ENCODE measurements around the gene HDDC3. TPM values are rescaled to one million over a fixed set of nuclear protein-coding genes. Genes with fewer than 3 reads are reported as not detected.

The HDDC3 gene, protein sequence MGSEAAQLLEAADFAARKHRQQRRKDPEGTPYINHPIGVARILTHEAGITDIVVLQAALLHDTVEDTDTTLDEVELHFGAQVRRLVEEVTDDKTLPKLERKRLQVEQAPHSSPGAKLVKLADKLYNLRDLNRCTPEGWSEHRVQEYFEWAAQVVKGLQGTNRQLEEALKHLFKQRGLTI
- 12.3 TPM for polyA plus RNA-seq (2013, experiment 1 of 2; ENCODE audit: insufficient read length)
- 14.9 TPM for polyA plus RNA-seq (2013, experiment 2 of 2; ENCODE audit: insufficient read length)

DNA sequence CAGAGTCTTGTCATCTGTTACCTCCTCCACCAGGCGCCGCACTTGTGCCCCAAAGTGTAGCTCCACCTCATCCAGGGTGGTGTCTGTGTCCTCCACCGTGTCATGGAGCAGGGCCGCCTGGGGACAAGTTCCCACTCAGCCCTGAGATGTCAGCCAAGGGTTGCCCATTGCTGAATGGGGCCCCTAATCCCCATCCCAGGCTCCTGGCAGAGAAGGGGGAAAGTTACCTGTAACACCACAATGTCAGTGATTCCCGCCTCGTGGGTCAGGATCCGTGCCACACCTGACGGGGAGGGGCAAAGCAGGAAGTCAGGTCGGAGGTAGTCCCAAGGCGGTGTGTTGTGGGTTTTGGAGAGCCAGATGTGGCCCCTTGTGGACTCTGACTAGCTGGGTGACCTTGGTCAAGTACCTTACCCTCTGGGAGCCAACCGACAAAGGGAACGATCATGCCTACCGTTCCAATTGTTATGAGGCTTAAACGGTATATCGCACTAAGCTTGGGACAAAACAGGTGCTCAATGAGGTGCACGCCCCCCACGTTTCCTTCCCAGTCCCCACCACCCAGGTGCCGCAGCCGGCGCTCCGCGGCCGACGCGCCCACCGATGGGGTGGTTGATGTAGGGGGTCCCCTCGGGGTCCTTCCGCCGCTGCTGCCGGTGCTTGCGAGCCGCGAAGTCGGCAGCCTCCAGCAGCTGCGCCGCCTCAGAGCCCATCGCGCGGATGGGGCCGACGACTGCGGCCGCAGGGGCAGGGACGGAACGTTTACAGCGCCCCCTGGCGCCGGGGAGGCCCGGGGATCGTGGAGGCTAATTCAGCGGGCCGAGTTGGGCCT lies at the start of gene HDDC3:
Gene HDDC3 (minus strand): TSS at position 722 of the 832 bp plus-strand sequence. CDS start 9 bp downstream, at position 713.
- peak; percentile 74 for DNase-seq

DNA sequence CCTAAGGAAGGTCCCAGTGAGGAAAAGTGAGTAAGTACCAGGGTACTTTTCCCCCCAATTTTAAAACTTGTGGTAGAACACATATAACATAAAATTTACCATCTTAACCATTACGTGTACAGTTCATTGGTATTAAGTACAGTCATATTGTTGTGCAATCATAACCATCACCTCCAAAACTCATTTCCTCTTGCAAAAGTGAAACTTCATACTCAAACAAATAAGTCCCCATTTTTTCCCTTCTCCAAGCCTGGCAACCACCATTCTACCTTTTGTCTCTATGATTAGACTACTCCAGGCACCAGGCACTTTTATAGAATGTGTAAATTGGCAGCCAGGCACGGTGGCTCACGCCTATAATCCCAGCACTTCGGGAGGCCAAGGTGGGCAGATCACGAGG lies 49.8 kb upstream of the HDDC3 start:
- peak; percentile 15 for DNase-seq

DNA sequence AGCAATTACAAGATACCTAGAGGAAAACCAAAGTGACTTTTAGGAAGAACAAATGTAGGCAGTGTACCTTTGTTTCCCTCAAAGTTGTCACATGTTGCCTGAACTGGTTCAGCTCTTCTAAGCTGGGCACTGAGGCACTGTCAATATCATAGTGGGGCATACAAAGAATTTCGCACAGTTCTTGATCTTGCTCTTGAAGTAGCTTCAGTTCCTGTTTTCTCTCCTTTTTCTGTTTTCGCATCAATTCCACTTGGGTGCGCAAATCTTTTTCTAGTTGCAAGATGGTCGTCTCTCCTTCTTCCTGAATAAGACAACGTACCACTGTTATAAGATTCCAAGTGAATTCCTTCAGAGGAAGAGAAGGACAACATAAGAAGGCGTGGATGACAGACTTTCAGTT lies 49.3 kb upstream of the HDDC3 start:
- DNase-seq = no peak

DNA sequence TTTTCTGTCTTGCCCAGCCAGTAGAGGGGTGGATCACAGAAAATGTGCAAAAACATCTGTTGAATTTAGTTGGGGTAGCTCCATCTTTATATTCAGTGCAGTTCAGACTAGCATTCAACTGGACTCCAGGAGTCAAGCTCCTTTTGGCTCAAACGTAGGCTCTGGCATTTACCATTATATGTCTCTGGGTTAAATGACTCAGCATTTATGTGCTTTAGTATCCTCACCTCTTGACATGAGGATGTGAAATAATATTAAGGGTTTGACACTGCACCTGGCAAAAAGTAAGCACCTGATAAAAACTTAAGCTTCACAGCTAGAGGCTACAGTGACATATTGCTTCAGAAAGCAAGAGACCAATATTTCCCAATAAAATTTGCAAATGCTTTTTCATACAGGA lies 47.2 kb upstream of the HDDC3 start:
- no peak for DNase-seq

DNA sequence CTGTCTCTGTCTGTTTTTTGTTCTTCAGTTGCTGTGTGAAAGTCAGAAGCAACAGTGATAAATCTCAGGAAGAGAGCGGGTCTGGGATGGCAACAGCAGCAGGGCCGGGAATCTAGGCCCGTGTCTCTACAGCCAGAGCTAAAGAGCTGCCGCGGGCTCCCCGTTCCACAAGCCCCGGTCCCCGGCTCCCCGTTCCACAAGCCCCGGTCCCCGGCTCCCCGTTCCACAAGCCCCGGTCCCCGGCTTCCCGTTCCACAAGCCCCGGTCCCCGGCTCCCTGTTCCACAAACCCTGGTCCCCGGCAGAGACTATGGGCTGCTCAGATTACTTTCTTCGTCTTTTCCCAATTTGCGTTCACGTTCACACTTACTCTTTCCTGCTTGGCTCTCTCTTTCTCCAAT lies 41.9 kb upstream of the HDDC3 start:
- no peak for DNase-seq

DNA sequence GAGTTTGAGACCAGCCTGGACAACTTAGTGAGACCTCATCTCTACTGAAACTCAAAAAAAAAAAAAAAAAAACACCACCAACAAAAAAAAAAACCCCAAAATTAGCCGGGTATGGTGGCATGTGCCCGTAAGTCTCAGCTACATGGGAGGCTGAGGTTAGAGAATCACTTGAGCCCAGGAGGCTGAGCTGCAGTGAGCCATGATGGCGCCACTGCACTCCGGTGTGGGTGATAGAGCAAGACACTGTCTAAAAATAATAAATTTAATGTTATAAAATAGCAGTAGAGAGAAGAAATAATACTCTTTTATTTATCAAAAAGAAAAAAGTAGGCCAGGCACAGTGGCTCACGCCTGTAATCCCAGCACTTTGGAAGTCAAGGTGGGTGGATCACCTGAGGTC lies 39.8 kb upstream of the HDDC3 start:
- no peak for DNase-seq

DNA sequence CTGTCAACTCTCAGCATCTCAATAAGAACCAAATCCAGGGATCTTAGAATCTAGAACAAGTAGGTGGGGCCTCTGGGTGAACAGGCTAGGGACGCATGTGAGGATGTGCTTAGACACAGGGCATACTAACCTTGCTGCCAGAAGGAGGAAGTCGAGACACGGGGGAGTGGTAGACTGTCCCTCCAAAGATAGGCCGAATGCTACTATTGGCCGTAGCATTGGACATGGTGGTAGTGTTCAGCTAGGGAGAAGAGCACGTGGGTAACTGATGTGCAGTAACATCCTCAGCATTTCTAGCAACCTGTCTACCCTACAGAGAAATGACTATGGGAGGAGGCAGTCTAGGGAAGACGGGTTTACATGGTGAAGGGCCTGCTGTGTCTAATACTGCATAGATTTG lies 37.9 kb upstream of the HDDC3 start:
- DNase-seq = no peak

DNA sequence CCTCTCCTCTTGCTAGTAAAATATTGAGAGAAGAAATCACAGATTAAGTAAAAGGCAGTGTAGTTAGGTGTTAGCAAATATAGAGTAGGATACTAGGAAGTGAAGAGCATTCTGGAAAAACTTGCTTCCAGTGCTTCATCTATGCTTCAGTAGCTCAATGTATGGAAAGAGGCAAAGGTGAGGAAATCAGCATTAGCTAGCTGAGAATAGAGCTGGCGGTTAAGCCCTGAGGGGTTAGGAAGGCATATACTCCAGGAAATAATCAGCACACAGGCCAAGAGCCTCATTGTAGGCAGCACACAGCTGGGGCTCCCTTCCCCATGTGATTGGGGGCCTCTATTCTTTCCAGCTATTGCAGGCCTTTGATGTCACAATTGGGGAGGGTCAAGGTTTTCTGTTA lies 36.1 kb upstream of the HDDC3 start:
- DNase-seq = no peak

DNA sequence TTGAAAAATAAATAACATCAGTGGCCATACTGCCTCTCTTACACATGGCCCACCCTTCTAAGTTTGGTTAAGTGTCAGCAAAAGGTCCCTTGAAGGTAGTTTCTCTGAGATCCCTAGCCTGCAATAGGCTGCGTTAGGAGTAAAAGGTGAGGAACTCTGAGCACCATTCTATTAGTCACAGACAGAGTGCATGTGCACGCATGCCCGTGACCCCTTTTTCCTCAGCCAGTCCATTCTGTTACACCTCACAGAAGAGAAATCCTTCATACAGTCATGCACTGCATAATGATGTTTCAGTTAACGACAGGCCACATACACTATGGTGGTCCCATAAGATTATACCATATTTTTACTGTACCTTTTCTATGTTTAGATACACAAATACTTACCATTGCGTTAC lies 34.9 kb upstream of the HDDC3 start:
- DNase-seq = no peak

DNA sequence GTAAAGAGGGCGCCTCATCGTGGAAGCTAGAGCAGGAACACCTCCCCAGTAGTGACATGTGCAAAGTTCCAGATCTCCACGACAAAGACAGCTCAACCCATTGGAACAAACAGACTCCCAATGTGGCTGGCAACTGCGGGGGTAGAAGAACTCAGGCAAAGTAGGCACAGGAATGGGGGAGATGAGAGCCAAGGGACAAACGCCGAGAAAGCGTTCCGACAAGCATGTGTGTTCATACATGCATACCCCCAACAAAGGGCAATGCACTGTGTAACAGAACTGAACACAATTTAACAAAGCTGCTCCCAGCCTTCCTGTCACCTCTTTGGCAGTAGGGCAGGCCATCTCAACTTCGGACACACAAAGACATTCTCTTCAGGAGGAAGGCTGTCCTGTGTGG lies 33.9 kb upstream of the HDDC3 start:
- DNase-seq = no peak

DNA sequence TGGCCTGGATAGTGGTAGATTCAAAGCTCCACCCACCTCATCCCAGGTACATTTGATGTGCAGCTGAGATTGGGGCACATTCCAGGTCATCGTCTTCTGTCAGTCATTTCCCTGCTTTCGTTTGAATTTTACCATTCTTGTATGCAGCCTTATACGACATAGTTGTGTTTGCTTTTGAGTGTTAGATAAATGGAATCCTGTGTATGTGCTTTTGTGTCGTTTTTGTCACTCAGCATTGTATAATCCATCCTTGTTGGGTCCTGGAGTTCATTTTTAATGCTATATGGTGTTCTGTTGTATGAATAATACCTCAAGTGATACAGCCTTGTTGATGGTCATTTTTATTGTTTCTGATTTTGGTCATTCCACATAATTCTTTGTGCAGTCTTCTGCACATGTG lies 29.7 kb upstream of the HDDC3 start:
- DNase-seq = no peak

DNA sequence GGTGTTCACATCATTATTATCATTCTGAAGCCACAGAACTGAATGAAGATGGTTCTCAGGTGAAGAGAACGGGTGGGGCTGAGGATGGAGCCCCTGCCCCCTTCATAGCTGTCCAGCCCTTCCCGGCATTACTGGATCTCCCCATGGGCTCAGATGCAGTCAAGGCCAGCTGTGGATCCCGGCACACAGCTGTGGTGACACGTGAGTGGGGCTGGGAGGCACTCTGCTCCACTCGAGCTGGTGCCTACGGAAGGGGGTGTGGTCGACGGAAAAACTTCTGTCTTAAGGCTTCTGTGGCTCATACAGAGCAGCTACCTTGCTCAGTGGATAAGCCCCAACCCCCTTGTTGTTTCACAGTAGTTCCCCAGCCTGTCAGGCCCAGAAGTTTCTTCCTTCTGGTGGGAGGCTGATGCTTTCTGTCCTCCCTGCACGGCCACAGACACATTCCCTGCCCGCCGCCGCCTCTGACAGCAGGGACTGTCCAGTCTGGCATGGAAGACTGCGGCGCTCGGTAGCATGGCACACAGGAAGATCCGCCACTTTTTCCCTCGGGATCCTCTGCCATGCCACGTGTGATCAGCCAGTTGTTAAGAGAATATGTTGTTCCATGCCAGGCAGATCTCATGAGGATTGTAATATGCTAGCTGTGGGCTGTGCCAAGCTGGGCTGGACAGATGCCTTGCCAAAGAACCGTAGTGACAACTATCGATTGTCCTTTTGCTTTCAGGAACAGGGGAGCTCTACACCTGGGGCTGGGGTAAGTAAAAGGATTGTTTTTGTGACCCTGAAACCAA lies 28.1 kb upstream of the HDDC3 start:
- DNase-seq = no peak

DNA sequence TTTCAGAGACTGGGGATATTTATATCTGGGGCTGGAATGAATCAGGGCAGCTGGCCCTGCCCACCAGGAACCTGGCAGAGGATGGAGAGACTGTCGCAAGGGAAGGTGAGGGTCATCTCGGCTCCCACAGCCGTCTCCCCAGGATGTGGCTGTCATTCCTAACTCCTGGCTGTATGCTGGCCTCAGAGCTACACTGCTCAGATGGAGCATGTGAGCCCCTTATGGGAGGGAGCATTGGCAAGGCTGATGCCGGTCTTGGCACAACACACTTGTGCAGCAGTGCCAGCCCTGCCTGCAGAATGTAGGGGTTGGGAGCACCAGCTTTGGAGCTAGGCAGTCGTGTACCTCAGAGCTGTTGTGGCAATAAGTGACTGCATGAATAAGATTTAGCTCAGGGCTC lies 27.5 kb upstream of the HDDC3 start:
- peak; percentile 26 for DNase-seq

DNA sequence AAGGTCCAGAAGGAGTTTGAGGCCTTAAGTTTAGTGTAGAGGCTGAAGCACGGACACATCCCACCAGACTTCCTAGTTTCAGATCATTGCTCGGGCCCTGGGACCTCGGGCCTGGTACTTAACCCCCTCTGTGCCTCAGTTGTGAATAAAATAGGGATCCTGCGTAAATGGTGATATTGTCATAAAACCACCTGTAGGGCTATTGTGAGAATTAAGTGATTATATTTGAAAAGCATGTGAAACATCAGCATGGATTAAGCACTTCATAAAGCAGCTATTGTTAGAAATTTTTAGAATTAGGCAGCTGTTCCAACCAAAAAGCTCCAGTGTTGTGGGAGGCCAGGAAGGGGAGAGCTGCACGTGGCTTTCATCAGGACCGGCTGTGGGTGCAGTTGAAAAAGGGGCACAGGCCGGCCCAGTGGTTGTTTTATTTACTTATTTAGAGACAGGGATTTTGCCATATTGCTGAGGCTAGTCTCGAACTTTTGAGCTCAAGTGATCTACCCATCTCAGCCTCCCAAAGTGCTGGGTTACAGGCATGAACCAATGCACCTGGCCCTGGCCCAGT lies 26.8 kb upstream of the HDDC3 start:
- no peak for DNase-seq

DNA sequence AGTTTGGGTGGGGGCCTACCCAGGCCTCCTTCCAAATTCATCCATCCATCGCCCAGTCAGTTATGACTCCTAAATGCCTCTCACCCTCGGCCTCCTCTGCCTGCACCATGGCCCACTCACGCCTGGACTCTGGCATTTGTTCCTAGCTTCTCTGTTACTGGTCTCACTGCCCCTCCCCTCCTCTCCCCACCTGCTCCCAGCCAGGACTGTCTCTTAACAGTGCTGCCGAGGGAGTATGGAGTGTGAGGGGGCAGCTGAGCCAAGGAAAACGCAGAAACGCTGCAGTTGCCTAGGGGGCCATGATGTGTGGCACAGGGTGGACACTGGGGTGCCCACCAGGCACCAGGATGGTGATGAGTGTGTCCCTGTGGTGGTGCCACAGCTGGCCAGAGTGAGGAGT lies 25.4 kb upstream of the HDDC3 start:
- DNase-seq = no peak

DNA sequence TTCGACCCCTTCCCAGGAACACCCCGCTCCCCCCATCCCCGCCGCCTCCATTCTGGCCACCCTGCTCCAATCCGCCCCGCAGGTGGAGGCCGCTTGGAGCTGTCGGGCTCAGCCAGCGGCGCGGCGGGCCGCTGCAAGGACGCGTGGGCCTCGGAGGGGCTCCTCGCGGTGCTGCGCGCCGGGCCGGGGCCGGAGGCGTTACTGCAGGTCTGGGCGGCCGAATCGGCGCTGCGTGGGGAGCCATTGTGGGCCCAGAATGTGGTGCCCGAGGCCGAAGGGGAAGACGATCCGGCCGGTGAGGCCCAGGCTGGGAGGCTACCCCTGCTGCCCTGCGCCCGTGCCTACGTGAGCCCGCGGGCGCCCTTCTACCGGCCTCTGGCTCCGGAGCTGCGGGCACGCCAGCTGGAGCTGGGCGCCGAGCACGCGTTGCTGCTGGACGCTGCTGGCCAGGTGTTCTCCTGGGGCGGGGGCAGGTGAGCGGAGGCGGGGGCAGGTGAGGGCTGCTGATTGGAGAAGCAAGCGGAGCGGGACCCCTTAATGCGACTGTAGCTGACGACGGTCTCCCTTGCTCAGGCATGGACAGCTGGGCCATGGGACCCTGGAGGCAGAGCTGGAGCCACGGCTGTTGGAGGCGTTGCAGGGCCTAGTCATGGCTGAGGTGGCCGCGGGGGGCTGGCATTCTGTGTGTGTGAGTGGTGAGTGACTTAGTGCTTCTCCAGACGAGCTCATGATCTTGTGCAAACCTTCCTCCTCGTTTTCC lies 24.9 kb upstream of the HDDC3 start:
- DNase-seq = peak; percentile 51

DNA sequence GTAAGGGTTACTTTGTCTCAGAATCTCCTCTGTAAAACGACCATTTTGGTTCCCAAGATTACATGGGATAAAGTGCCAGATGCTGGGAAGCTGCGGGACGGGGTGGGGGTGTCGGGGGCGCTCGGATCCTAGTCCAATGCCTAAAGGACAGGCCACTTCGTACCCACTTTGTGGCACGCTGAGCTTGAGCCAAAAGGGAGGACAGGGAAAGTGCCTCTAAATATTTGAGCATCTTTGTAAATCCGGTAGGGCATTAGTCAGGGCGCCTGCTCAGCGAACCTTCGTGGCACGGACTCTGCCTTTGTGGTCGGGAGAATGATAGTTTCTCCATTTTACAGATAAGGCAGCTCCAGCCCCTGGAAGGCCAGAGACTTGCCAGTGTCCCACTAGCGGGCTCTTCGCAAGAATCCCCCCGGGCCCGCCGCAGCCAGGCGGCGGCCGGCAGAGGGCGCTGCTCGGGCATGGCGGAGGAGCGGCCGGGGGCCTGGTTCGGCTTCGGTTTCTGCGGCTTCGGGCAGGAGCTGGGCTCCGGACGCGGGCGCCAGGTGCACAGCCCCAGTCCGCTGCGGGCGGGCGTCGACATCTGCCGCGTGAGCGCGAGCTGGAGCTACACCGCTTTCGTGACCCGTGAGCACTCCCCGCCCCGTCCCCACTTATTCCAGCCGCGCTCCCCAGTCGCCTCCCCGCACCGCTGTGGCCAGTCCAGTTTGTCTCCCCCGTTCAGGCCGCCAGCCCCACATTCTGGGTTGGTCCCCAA lies 24.1 kb upstream of the HDDC3 start:
- DNase-seq = peak; percentile 70

DNA sequence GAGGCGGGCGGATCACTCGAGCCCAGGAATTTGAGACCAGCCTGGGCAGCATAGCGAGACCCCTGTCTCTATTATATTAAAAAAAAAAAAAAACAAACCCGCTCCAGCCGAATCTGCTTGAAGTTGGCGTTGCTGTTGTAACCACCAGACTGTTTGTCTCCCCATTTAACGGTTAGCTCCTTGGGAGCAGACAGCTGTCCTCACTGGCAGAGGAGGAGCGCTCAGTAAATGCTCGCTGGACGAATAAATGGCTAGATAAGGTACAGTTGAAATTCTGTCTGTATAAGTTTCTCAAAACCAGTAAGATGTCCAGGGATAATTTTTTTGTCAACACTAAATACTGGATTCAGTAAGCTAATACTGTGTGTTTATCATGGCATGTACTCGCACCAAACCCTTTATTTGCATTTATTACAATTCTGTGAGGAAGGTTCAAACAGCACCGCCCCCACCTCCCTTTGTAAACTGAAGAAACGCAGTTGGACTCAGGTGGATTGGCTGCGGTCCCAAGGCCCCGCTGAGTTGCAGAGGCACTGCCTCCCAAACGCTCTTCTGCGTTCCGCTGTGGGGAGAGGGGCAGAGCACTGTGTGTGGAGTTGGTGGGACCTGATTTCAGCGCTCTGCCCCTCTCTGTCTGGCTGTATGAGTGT lies 23.4 kb upstream of the HDDC3 start:
- no peak for DNase-seq

DNA sequence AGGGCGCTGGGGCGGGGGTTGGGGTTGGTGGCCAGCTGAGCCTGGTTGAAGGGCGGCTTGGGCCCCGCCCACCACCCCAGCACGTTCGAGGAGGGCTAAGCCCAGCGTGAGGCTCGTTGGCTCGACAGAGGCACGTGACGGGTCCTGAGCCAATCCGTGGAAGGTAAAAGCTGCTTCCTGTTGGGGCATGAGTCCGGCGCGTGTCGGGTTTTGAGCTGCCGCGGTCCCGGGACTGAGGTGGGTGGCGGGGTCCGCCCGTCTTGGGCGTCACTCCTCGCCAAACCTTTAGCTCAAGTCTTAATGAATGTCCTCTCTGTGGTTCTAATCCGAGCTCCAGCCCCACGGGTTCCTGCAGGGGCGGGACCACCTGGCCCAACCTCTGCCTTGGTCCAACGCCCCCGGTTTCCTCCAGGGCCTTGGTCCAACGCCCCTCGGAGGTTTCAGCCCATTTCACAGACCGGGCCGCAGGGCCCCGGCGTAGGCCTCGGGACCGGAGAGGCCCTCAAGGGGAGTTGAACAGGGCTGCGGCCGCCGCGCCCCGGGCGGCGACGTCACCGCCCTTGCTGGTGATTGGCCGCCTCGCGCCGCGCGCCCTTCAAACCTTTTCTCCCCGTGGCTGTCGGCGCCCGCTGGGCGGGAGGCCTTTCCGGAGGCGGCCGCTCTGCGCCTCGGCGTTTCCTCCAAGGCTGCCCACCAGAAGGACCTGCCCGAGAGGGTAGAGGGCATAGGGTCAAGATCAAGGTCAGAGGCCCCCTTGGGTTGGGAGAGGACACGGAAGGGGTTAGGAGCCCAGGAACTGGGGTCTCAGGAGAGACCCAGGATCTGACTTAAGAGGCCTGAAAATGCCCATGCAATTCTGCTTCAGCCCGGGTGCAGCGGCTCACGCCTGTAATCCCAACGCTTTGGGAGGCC lies 22.6 kb upstream of the HDDC3 start, which contains the start of gene RCCD1:
Gene RCCD1 (plus strand): TSS at position 173 of the 912 bp plus-strand sequence. CDS start 1,851 bp downstream, outside the sequence.
- DNase-seq = peak; percentile 95

Measured in fibroblast of skin of abdomen (primary cell).